ENCODE data around the gene CTNNA3.

The CTNNA3 gene

DNA sequence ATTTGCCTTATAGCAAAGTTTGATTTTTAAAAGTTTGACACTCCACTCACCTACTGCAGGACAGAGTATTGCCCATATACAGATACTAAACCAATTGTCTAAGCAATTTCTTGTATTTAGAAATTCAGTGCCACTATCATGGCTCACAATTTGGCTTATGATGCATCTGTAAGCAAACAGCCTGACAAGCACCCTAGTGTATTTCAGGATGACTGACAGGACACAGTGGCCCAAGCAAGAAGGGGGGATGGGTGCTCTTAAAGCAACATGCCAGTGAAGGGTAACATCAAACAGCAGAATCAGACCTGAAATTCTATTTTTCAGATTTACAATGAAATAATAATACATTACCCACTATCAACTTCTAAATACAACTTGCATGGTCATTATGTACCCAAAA is 30.5 kb downstream of the CTNNA3 start:
- DNase-seq (ENCODE audit: low spot score), result peak; percentile 70

DNA sequence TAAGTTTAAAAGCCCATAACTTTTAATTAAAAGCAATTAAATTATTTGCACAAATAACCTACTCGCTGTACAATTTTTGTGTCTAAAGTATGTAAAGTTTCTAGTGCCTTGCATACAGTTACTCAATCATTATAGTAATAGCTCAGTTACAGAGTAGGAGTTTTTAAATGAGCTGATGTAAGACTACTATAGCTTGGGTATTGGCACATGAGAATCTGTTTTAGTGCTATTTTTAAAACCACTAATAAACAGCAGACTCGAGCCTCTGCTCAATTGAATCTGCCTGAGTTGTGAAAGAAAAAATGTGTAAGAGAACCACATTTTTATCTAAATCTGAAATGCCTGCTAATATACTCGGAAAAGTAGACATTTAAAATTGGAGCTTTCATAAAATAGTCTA is 31.1 kb downstream of the CTNNA3 start:
- DNase-seq (ENCODE audit: low spot score), result peak; percentile 7

DNA sequence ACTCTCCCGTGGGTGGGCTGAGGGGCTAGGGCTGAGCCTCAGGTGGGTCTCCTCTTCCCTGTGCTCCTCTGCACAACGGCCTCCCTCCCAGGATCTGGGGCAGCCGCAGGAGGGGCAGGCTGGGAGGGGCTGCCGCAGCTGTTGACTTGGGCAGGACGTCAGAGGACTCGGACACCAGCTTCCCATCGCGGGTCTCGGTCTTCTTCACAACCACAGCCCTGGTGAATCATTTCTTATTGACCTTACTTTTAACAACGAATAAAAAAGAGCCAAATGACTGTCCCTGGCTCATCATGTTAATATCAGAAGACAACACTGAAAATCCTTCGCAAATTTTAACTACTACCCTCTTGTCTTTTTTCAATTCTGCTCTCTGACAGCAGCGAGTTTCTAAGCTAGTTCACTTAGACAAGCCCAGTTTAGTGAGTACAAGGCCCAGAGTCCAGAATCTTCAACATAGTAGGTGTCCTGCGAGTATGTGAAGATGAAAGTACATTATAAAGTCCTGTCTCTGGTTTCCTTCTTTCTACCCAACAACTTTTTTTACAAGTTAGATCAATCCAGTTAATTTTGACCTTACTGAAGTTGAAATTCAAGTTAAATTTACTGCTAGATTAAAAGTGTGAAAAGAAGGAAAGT is 32.4 kb downstream of the CTNNA3 start:
- DNase-seq (ENCODE audit: low spot score), result no peak

DNA sequence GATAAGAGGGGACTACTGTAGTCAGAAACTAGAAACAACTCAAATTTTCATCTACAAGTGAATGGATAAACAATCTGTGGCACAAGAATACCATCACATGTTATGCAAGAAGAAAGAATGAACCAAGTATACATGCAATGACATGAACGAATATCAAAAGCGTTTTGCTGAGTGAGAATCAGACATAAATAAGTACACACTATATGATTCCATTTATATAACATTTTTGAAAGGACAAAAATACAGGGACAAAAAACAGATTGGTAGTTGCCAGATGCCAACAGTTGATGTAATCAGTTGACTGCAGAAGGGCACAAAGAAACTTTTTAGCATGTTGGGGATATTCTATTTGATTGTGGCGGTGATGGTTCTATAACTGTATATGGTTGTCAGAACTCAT is 33.6 kb downstream of the CTNNA3 start:
- DNase-seq (ENCODE audit: low spot score), result no peak

DNA sequence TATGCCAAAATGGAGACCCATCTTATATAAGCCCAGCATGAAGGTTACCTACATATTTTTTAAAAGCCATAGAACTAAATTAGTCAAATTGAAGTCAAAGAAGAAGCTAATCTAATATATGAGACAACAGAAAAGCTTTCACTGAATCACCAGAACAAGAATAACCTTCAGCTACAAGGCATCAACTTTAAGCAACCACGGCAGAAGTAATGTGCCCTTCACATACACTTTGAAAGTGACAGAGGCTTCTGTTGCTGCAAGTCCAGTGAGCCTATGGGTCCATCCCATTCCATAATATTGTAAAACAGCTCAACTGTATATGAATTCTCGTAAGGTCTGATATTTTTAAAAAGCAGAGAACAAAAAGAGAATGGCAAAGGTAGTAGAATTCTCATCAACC is 36.5 kb downstream of the CTNNA3 start:
- no peak for DNase-seq (ENCODE audit: low spot score)

DNA sequence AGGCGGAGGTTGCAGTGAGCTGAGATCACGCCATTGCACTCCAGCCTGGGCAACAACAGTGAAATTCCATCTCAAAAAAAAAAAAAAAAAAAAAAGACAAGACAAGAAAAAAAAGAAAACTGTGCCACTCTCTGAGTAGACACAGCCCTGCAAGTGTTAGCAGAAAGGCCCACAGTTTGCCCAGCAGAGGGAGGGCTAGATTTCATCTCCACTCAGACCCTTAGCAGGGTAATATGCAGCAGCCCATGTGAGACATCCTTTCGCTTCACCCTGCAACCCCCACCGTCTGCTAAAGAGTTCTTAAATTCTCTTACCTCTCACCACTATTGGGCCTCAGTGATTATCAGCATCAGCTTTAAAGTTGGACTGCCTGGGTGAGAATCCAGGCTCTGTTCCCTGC is 38.2 kb downstream of the CTNNA3 start:
- peak; percentile 22 for DNase-seq (ENCODE audit: low spot score)

DNA sequence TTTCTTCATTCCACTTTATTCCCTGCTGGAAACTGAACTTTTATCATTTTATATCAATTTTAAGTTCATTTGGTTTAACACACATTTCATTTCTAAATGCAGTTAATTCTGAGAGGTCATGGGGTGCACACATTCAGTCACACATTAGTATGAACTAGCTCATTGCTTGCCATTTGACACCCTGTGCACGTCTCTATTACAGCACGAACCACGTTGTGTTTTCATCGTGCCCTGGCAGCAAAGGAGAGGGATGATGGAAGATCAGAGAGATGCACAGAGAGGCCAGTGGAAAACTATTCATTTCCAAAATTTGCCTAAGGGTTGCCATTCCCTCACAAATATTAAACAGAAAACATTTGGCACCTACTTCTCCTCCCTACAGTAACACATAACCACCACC is 45.4 kb downstream of the CTNNA3 start:
- DNase-seq (ENCODE audit: low spot score), result no peak

DNA sequence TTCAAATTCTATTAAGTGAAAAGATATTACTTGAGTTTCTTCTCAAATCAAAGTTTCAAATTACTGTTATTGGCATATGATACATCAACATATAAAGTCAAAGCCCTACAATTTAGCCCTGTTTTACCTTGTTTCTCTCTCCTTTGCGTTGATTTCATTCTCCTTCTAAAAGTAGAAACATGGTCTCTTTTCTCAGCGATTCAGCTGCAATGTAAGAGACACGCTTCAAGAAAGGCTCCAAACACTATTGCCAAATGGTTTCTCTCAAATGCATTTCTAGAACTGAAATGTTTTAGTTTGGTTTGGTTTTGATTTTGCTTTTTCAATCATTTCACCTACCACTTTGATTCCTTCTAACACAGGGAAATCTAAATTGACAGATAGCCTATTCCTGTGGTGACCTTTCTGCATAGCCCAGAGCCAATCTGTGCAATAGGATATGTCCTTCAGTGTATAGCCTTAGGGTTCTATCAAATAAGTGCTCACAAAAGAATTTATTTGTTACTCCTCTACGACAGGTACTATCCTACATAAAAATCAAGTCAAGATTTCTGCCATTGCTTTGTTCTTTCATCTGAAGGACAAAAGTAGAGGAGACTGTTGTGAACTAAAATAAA is 47.3 kb downstream of the CTNNA3 start:
- no peak for DNase-seq (ENCODE audit: low spot score)

DNA sequence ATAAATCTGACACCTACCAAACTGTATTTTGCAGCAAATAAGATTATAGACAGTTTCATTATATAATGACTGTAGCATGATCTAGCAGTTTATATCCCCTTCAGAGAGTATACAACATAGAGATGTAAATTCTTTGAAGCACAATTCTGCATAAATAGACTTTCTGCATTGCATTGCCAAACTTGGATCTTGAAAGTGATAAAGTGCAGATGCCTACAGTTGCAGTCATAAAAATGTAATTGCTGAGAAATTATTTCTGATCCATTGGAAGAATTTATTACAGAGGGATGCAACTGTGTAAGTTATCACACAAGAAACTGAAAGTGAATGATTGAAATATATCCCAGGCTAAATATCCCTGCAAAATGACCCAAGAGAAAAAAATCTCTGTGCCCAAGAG is 65.1 kb downstream of the CTNNA3 start:
- DNase-seq (ENCODE audit: low spot score), result no peak

DNA sequence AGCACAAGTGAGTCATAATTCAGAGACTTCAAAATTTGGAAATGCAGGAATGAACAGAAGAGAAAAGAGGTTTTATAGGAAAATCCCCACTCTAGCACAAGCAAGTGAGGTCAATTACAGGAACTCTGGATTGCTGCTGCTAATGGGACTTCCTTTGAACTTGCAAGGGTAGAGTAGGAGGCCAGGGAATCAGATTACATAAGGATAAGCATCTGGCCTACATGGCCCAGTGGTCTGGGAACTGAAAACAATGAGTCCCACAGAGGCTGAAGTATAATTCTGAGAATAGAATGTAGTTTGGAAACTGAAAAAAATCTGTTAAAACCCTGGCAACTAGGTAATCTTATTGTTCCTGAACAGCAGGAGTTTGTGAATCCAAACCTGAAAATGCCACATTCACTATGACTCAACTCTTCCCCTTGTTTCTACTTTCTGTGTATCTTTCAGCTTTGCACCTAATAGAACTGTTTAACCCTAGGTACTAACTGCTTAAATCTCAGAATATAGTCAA is 66.5 kb downstream of the CTNNA3 start:
- DNase-seq (ENCODE audit: low spot score), result no peak

DNA sequence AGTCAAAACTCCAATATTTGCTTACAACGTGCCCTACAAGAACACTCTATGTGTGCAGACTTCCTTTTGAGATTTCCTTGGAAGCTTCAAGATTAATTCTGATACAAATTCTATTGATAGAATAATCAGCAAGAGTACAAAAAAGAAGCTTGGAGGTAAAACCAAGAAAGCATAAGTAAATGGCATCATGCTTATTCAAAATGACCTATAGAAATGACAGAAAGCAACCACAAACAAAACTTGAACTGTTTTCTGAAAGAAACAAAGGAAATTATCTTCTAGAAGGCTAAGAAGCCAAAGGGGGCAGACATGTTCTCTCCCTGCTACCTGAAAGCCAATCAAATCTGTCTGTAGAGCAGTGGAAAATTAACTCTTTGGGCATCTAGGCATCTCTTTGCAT is 73.0 kb downstream of the CTNNA3 start:
- no peak for DNase-seq (ENCODE audit: low spot score)

DNA sequence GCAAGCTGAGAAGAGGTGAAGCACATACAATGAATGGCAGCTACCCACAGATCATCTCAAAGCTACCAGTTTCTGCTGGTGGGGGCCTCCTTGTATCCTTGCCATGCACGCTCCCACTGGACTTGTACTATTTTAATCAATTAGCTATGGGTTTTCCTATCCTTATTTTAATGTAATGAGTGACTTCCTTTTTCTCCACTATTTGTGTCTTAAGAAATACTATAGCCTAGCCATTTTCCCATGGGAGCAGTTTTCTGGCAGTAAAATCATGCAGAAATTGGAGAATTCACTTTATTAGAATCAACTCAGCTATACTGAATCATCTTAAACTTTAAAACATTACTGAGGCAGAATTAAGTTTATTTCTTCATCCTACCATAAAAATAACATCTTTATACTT is 73.5 kb downstream of the CTNNA3 start:
- DNase-seq (ENCODE audit: low spot score), result no peak

DNA sequence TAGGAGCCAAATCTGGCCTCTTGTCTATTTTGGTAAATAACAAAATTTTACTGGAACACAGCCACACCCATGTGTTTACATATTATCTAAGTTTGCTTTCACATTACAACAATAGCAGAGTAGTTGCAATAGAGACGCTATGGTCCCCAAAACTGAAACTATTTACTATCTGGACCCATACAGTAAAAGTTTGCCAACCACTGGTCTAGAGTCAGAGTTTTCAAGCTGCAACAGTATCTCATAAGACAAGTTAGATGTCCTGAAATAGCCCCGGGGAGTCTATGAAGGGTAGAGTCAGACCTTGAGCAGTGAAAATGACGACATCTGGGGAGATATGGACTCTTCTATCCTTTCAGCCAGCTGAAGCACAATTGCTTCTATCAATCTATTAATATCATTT is 74.2 kb downstream of the CTNNA3 start:
- DNase-seq (ENCODE audit: low spot score), result no peak

DNA sequence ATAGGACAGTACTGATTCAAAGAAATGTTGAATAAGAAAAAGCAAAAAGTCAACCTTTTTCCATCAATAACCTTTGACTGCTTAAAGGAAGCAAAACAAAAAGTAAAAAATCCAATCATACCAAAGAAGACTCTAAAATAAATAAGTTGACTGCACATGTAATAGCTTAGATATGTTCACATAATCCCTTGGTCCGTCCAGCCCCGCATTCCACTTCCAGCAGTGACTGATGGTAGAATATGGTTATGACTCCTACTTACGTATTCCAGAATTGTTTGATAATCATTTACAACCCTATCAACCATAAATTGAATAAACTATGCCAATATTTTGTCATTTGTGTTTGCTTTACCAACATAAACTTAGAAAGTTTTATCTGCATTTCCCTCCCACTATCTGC is 77.9 kb downstream of the CTNNA3 start:
- DNase-seq (ENCODE audit: low spot score), result no peak

DNA sequence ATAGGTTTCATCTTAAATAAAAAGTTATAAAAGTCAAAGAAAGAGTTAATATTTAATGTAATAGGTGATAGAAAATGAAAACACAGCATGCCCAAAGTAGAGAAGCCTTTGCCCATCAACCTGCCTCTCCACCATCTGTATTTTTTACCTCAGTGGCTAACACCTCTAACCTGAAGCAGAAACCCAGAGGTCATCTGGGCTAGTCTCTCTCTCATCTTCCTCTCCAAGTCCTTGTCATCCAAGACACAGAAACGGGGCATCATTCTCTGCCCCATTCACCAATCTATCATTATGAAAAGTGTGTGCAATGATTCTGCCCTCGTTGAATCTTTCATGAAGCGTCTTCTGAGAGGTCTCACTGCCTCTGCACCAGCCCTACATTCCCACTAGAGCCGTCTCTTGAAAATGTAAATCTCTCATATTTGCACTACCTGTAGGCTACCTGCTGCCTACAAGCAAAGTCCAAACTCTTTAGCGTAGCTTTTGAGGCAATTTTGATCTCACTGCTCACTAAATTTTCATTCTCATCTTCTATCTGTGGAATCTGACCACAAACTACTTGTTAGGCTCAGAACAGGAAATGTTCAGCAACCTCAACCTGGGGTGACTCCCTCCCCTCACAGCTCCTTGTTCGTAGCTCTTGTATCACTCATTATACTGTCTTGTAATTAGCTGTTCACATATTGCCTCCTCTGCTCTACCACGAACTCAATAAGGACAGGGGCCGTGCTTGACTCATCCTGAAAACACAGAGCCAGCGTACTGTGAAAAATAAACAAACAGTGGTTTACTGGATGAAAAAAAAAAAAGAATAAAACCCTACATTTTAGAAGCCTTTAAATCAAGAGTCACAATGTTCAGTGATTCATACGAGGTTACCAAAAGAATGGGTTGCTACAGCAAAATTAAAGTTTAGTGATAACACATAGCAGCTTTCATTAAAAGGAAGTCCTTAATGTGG is 83.1 kb downstream of the CTNNA3 start:
- no peak for DNase-seq (ENCODE audit: low spot score)

DNA sequence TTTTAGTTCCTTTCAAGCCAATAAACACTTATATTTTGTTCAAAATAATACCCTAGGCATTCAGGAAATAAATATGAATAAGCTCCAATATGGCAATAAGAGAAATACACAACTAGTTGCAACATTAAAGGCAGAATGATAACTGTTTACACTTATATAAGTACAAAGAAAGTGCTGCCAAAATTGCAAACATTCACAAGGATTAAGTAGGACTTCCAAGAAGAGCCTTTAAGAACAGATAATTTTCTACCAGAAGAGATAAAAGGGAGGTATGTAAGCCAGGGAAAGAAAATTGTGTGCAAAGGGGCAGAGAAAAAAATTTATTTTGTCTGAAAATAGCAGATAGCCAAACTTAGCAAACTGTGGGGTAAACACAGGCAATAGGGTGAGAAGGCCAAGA is 83.8 kb downstream of the CTNNA3 start:
- DNase-seq (ENCODE audit: low spot score), result no peak

DNA sequence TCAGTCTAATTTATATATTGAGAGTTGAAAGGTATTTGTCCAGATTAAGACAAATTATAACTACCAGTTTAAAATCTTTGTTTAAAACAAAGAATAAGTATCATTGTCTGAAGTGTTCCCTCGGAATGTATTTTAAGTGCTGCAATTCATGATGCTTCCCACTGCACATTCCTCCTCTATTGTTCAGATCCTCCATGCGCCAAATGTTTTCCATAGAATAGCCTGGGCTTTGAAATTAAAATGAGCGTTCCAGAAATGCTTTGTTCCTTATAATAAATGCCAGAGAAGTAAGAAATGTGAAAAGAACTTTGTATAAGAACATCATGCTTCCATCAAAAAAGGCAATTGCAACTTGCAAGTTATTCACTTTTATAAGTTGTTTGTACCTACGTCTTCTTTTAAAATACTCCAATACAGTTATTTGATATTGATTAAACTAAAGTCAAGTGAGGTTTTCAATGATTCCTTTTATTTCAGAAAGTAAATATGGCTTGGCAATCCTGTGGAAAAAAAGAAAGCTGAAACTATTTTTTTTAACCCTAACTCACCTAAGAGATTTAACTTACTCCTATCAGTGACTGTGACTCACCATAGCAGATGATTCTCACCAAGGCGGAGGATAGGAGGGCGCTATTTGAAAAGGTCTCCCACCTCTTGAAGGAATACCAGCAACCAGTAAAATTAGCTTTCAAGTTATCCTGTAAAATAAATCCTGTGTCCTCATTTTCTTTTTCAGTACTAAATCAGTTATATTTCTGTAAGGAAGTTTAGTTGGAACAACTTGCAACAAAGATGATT is 85.8 kb downstream of the CTNNA3 start:
- DNase-seq (ENCODE audit: low spot score), result no peak

DNA sequence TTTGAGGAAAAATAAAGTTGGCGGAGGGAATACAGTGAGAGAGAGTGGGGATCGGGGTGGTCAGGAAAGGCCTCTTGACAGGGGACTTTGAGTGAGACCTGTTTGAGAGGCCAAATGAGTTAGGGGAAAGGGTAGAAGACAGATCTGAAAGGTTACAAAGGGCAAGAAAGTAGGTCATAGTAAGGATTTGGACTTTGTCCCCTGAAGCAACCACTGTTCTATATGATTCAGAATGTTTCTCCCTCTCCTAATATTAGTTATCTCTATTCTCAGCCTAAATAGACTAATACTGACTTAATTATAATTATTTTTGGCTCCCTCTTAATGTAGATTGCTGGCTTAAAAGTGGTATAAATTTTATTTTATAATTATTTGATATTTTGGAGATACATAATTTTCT is 88.0 kb downstream of the CTNNA3 start:
- no peak for DNase-seq (ENCODE audit: low spot score)

DNA sequence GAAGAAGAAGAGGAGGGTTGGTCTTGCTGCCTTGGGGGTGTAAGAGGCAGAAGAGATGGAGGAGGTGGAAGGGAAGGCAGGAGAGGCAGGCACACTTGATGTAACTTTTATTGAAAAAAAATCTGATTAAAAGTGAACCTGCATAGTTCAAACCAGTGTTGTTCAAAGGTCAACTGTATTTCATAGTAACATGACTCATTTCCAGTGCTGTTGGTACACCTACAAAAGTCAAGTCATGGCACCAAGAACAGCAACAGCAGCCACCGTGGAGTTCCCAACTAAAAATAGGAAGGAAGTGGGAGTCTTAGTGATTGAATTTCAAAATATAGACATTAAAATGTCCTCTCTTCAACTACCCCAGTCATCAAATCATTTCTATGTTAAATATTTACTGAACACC is 88.5 kb downstream of the CTNNA3 start:
- DNase-seq (ENCODE audit: low spot score), result no peak

DNA sequence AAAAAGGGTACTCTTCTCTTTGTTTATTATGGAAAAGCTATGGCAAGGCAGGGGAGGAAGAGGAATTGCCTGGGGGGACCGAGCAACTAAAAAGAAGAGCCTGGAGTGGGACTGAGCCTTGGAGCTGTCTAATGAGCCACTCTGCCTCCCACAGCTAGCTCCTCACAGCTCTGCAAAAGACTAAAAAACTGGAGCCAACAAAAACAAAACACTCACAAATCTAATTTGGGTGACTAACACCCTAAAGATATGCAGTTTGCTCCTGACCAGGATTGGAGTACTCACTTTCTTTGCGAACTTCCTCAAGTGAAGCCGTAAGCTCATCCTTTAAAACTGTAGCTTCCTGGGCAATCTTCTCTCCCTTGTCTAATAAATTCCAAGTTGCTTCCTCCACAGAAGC is 89.4 kb downstream of the CTNNA3 start:
- no peak for DNase-seq (ENCODE audit: low spot score)

DNA sequence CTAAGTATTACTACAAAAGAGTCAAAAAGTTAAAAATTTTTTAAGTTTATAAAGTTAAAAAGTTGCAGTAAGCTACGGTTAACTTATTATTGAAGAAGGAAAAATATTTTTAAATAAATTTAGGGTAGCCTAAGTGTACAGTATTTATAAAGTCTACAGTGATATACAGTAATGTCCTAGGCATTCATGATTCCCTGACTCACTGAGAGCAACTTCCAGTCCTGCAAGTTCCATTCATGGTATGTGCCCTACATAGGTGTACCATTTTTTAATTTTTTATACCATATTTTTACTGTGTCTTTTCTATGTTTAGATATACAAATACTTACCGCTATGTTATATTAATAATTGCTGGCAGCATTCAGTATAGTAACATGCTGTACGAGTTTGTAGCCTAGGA is 92.3 kb downstream of the CTNNA3 start:
- no peak for DNase-seq (ENCODE audit: low spot score)

DNA sequence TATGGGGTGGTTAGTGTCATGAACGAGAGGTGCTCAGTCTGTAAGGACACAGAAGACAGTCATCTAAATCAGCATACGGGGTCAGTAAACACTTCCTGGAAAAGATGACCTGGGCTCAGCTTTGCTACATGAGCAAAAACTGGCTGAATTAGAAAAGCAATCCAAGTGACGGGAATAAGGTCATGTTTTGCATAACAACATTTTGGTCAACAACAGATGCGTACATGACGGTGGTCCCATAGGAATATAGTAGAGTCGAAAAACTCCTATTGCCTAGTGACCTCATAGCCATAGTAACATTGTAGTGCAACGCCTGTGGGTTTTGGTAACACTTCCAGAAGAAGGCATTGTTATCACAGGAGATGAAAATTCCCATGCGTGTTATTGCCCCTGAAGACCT is 92.9 kb downstream of the CTNNA3 start:
- DNase-seq (ENCODE audit: low spot score), result no peak

Data from NAMALWA (cell line).